Fibroblast of lung (primary cell): ENCODE results near the gene ARR3.

Experiments used
- CTCF ChIP-seq, 2 donors: IDR thresholded peaks in 1 of 2; conservative IDR thresholded peaks in 1 of 2; 1 replicate in 1 of 2; 2 replicates in 1 of 2; pipeline ENCODE4 v1.5.1; 2011 to 2012; ENCODE audit warnings: low read length in 2 of 2, control low read depth in 1 of 2, inconsistent platforms in 1 of 2, low read depth in 1 of 2, mild to moderate bottlenecking in 1 of 2
- EZH2 ChIP-seq: IDR thresholded peaks from 2 replicates; pipeline ENCODE4 v1.5.1; 2012; ENCODE audit warnings: low read length, control low read depth, mild to moderate bottlenecking; ENCODE audit errors: missing control alignments

DNA sequence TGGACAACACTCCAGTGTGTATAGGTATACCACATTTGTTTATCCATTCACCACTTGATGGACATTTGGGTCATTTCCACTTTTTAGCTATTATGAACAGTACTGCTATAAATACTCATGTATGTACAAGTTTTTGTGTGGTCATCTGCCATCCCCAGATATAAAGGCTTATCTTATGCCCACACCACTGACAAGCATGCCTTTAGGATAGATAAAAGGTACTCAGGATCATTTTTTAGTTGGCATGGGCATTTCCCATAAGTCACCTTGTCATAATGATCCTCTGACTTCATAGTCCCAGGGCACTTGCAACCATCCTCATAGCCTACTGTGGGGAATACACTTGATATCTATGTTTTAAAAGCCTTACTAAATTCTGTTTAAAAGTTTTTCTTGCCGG is 27.4 kb upstream of the ARR3 start:
- TF ChIP-seq CTCF (conservative IDR thresholded peaks at IDR 0.05 in 1 of 2, IDR thresholded peaks at IDR 0.05 in 1 of 2; ENCODE audit: low read depth in 1 of 2, low read length in 2 of 2), result no peak
- no peak for TF ChIP-seq EZH2
